Measurements from ENCODE around the gene PDGFC.

PDGFC gene

DNA sequence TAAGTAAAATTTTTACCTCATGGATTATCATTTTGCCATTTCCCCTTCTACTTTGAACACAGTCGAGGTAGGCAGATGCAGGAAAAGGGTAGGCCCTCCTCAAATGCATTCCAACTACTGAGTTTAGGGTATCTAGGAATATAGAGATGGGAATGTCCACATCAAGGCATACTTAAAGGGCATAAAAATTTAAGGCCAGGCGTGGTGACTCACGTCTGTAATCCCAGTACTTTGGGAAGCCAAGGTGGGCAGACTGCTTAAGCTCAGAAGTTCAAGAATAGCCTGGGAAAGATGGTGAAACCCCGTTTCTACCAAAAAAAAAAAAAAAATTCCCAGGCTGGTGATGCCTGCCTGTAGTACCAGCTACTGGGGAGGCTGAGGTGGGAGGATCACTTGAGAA, 146.5 kb downstream of the PDGFC start:
- H3K4me1 ChIP-seq (ENCODE audit: insufficient read depth, low read length): no peaks in the 10 kb centered on the region
- no peaks in the 10 kb centered on the region for H3K36me3 ChIP-seq (ENCODE audit: insufficient read depth, low read length)
- H3K9ac ChIP-seq (ENCODE audit: low read depth, low read length): no peak overlapping the region
- no peak overlapping the region for H3K4me3 ChIP-seq (ENCODE audit: low read length)
- H3K27me3 ChIP-seq (ENCODE audit: insufficient read depth, low read length): no peaks in the 10 kb centered on the region
- WGBS: 88% methylated on average over 4 of the region's 4 CpGs
- H3K9me3 ChIP-seq (ENCODE audit: insufficient read depth, low read depth, low read length): no peaks in the 10 kb centered on the region
- H3K27ac ChIP-seq (ENCODE audit: low read depth, low read length): no peak overlapping the region

DNA sequence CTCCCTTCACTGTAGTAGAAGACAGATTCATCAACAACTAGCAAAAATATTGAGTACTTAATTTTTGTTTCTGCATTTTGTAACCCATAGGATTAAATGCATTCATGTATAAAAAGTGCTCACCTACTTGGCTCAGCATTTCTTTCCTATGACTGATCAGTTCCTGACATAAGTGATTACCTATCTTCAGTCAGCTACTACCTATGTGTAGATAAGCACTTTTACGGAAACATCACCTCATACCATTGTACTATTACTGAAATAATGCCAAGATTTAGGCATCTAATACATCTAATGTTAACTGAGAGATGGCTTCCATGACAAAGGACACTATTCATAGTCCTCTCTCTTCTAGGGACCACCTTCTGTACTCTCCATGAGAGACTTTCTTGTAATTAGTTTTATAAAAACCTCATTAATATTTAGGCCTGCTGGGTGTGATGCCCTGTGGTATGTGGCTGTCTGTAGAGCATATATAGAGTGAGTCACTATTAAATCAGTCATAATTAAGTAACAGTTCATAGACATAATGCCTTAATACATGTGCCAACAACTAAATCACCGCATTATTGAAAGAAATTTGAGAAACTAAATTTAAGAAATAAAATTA, 147.0 kb downstream of the PDGFC start:
- no peaks in the 10 kb centered on the region for H3K4me1 ChIP-seq (ENCODE audit: insufficient read depth, low read length)
- no peaks in the 10 kb centered on the region for H3K36me3 ChIP-seq (ENCODE audit: insufficient read depth, low read length)
- H3K9me3 ChIP-seq (ENCODE audit: insufficient read depth, low read depth, low read length): no peaks in the 10 kb centered on the region
- H3K27me3 ChIP-seq (ENCODE audit: insufficient read depth, low read length): no peaks in the 10 kb centered on the region
- H3K27ac ChIP-seq (ENCODE audit: low read depth, low read length): no peak overlapping the region
- no peak overlapping the region for H3K4me3 ChIP-seq (ENCODE audit: low read length)
- no peak overlapping the region for H3K9ac ChIP-seq (ENCODE audit: low read depth, low read length)
- 100% methylated on average over 1 of the region's 2 CpGs for WGBS

DNA sequence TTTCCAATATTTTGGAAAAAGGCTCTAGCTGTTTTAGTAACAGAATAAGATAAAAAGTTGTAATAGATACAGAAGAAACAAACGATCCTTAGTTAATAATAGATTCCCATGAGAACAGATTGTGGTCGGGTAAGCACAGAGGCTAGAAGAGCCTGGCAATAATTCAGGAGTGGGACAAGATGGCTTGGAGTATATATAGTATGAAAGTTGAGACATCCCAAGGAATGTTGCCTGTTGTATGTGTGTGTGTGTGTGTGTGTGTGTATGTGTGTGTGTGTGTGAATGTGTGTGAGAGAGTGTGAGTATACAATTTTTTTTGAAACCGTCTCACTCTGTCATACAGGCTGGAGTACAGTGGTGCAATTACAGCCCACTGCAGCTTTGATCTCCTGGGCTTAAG, 150.7 kb downstream of the PDGFC start:
- WGBS: 97% methylated on average over 3 of the region's 3 CpGs
- no peak overlapping the region for H3K4me3 ChIP-seq (ENCODE audit: low read length)
- no peaks in the 10 kb centered on the region for H3K4me1 ChIP-seq (ENCODE audit: insufficient read depth, low read length)
- H3K36me3 ChIP-seq (ENCODE audit: insufficient read depth, low read length): no peaks in the 10 kb centered on the region
- no peaks in the 10 kb centered on the region for H3K27me3 ChIP-seq (ENCODE audit: insufficient read depth, low read length)
- no peak overlapping the region for H3K27ac ChIP-seq (ENCODE audit: low read depth, low read length)
- H3K9me3 ChIP-seq (ENCODE audit: insufficient read depth, low read depth, low read length): no peaks in the 10 kb centered on the region
- H3K9ac ChIP-seq (ENCODE audit: low read depth, low read length): no peak overlapping the region

DNA sequence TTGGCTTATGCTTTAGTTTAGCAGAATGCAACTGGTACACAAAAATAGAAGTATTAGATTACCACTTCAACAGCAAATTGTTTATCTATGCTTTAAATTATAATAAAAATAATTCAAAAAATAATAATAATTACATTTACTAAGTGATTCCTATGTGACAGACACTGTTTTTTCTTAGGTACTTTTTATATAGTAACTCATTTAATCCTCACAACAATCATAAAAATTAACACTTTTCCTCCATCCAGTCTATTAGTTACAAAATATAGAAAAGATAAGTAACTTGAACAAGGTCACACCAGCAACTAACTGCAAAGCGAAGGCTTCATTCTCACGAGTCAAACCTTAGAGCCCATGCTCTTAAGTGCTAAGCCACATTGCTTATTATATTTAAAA, 155.2 kb downstream of the PDGFC start:
- Histone ChIP-seq H3K9ac (ENCODE audit: low read depth, low read length) (no peak overlapping the region), H3K27me3 (ENCODE audit: insufficient read depth, low read length) (no peaks in the 10 kb centered on the region), H3K4me3 (ENCODE audit: low read length) (no peak overlapping the region), H3K9me3 (ENCODE audit: insufficient read depth, low read depth, low read length) (no peaks in the 10 kb centered on the region), H3K36me3 (ENCODE audit: insufficient read depth, low read length) (no peaks in the 10 kb centered on the region), H3K27ac (ENCODE audit: low read depth, low read length) (no peak overlapping the region), H3K4me1 (ENCODE audit: insufficient read depth, low read length) (no peaks in the 10 kb centered on the region)
- WGBS: no CpG with 5 or more reads among the region's 2 CpGs

DNA sequence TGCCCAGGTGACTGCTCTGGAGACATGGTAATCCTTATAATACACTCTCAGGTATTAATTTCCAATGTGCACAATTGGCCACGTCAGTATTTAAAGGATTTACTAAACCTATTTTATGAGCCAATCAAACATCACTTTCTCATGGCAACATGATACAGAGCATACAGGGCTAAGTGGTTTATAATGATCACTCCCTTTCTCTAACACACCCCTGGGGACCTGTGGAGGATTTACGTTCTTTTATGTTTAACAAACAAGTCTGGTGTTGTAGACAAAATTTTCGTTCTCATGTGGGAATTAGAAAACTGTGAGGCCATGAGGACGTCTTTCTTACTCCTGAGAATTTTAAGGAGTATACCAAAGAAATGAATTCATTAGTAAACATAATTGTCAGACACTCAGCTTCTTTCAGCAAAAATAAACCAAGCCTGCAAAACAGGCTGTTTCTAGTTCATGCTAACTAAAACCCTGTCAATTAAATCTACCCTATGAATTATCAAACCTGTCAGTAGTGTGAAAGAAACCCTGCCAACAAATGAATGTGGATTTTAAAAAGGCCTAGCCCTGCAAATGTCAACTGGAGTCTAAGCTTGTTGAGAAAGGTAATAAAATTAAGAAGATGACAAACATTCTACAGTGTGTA, 155.8 kb downstream of the PDGFC start:
- Histone ChIP-seq H3K9ac (ENCODE audit: low read depth, low read length) (no peak overlapping the region), H3K9me3 (ENCODE audit: insufficient read depth, low read depth, low read length) (no peaks in the 10 kb centered on the region), H3K4me3 (ENCODE audit: low read length) (no peak overlapping the region), H3K27ac (ENCODE audit: low read depth, low read length) (no peak overlapping the region), H3K36me3 (ENCODE audit: insufficient read depth, low read length) (no peaks in the 10 kb centered on the region), H3K27me3 (ENCODE audit: insufficient read depth, low read length) (no peaks in the 10 kb centered on the region), H3K4me1 (ENCODE audit: insufficient read depth, low read length) (no peaks in the 10 kb centered on the region)
- 92% methylated on average over 3 of the region's 4 CpGs for WGBS

DNA sequence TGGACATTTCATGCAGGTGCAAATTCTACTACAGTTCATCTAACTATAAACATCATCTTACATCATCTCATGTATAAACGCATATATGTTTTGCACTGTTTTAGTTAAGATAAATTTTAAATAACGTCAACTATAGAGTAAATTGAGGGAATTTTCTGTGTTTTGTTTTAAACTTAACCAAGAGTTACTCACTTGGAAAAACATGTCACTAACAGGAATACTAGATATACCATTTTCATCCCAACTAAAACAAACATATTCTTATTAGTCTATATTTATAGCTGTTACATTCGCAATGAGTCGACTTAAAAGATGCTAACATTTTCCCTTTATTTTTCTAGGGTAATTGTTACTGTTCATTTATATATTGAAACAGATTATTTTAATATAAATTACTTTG, 159.6 kb downstream of the PDGFC start:
- Histone ChIP-seq H3K9ac (ENCODE audit: low read depth, low read length) (no peak overlapping the region), H3K4me1 (ENCODE audit: insufficient read depth, low read length) (no peaks in the 10 kb centered on the region), H3K9me3 (ENCODE audit: insufficient read depth, low read depth, low read length) (no peaks in the 10 kb centered on the region), H3K36me3 (ENCODE audit: insufficient read depth, low read length) (no peaks in the 10 kb centered on the region), H3K4me3 (ENCODE audit: low read length) (no peak overlapping the region), H3K27me3 (ENCODE audit: insufficient read depth, low read length) (no peaks in the 10 kb centered on the region), H3K27ac (ENCODE audit: low read depth, low read length) (no peak overlapping the region)
- no CpG with 5 or more reads among the region's 4 CpGs for WGBS

DNA sequence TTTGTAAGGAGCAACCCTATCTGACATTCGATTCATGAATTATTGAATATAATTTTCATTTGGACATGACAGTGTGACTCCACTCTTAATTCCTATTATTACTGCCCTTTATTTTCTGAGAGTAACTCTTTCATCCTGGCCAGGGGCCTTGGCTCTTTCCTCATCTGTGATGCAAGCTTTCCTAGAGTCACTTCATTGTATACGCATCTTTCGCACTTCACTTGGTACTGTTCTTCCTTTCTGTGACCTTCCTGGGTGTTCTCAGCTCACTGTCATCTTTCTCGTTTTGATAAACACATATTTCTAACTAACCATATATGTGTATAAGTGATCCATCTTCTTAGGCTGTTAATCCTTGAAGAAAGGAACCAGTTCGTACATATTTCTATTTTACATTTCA, 160.3 kb downstream of the PDGFC start:
- H3K9me3 ChIP-seq (ENCODE audit: insufficient read depth, low read depth, low read length): no peaks in the 10 kb centered on the region
- no peaks in the 10 kb centered on the region for H3K4me1 ChIP-seq (ENCODE audit: insufficient read depth, low read length)
- H3K4me3 ChIP-seq (ENCODE audit: low read length): no peak overlapping the region
- no peak overlapping the region for H3K9ac ChIP-seq (ENCODE audit: low read depth, low read length)
- H3K27me3 ChIP-seq (ENCODE audit: insufficient read depth, low read length): no peaks in the 10 kb centered on the region
- no peaks in the 10 kb centered on the region for H3K36me3 ChIP-seq (ENCODE audit: insufficient read depth, low read length)
- H3K27ac ChIP-seq (ENCODE audit: low read depth, low read length): no peak overlapping the region
- WGBS: 91% methylated on average over 4 of the region's 5 CpGs

DNA sequence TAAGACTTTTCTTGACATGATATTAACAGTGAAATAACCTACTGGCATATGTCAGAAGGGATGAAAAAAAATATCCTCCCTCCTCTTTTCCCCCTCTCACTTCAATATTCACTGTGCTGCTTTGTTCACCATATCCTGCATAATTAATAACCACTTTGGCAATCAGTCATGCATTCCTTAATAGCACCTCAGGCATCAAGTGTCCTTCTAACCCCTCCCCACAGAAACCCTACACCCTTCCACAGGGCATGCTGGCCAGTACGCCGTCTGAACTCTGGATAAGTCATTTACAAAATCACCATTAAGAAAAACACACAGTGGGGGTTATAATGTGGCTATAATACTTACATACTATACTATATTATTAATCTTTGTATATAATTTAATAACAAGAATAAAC, 165.9 kb downstream of the PDGFC start:
- H3K4me3 ChIP-seq (ENCODE audit: low read length): no peak overlapping the region
- no peak overlapping the region for H3K27ac ChIP-seq (ENCODE audit: low read depth, low read length)
- no peaks in the 10 kb centered on the region for H3K27me3 ChIP-seq (ENCODE audit: insufficient read depth, low read length)
- H3K36me3 ChIP-seq (ENCODE audit: insufficient read depth, low read length): no peaks in the 10 kb centered on the region
- H3K4me1 ChIP-seq (ENCODE audit: insufficient read depth, low read length): peaks cover 10% of the 10 kb centered on the region; the same call in 1 of the 2 replicates
- no peak overlapping the region for H3K9ac ChIP-seq (ENCODE audit: low read depth, low read length)
- 67% methylated on average over 2 of the region's 2 CpGs for WGBS
- H3K9me3 ChIP-seq (ENCODE audit: insufficient read depth, low read depth, low read length): no peaks in the 10 kb centered on the region

DNA sequence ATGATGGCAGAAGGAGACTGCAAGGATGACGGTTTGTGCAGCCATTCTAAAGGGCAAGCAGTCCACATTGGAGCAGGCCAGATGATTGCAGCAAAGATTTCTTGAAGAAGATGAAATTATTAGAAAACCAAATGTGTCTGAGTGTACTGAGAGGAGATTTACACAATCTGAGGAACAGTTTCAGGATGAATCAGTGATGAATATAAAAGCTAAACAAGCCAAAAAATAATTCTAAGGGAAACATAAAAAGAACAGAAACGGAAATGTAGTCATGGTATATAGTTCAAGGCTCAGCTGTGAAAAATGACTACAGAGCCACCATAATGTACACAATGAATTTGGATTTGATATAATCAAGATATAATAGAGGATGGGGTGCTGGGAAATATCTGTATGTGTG, 168.5 kb downstream of the PDGFC start:
- Histone ChIP-seq H3K9ac (ENCODE audit: low read depth, low read length) (no peak overlapping the region), H3K9me3 (ENCODE audit: insufficient read depth, low read depth, low read length) (no peaks in the 10 kb centered on the region), H3K36me3 (ENCODE audit: insufficient read depth, low read length) (no peaks in the 10 kb centered on the region), H3K4me1 (ENCODE audit: insufficient read depth, low read length) (peaks cover 10% of the 10 kb centered on the region; the same call in 1 of the 2 replicates), H3K27ac (ENCODE audit: low read depth, low read length) (no peak overlapping the region), H3K4me3 (ENCODE audit: low read length) (no peak overlapping the region), H3K27me3 (ENCODE audit: insufficient read depth, low read length) (no peaks in the 10 kb centered on the region)
- 91% methylated on average over 2 of the region's 2 CpGs for WGBS

DNA sequence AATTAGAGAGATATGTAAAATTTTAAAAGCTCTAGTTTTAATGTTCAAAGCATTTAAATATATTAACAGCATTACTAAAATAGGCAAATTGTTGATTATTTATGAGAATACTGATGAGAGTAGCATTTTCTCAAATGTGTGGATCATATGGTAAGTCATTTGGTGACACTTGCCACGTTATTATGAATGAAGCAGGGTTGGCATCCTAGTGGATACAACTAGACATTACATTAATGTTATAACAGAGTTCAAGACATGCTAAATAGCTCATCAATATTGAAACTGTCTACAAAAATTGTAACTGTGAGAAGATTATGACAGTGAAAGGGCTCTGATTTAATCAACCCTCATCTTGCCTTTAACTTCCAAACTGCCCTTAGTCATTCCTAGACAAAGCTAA, 171.1 kb downstream of the PDGFC start:
- Histone ChIP-seq H3K27me3 (ENCODE audit: insufficient read depth, low read length) (no peaks in the 10 kb centered on the region), H3K9ac (ENCODE audit: low read depth, low read length) (no peak overlapping the region), H3K4me1 (ENCODE audit: insufficient read depth, low read length) (peaks cover 2% of the 10 kb centered on the region; the same call in 1 of the 2 replicates), H3K4me3 (ENCODE audit: low read length) (no peak overlapping the region), H3K27ac (ENCODE audit: low read depth, low read length) (no peak overlapping the region), H3K36me3 (ENCODE audit: insufficient read depth, low read length) (no peaks in the 10 kb centered on the region), H3K9me3 (ENCODE audit: insufficient read depth, low read depth, low read length) (no peaks in the 10 kb centered on the region)
- WGBS: 89% methylated on average over 1 of the region's 1 CpG

DNA sequence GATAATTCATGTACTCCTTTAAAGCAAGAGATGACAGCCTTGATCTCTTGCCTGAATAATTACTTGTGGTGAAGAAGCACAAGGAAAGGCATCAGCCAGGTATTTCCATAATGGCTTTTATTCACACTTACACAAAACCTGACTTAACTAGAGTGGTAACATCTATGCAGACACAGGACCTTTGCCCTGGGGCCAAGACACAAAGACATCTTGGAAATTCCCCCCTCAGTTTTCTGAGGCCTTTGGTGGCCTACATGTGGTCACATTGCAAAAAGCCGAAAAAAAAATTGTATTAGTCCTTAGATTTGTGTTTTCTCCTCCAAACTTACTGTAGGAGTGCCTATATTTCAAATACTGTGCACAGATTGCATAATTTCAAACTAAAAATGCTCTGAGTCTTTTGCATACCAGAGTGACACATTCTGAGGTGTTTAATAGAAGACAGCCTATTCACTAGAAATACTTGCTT, 172.4 kb downstream of the PDGFC start:
- Histone ChIP-seq H3K36me3 (ENCODE audit: insufficient read depth, low read length) (no peaks in the 10 kb centered on the region), H3K9ac (ENCODE audit: low read depth, low read length) (no peak overlapping the region), H3K4me3 (ENCODE audit: low read length) (no peak overlapping the region), H3K9me3 (ENCODE audit: insufficient read depth, low read depth, low read length) (no peaks in the 10 kb centered on the region), H3K4me1 (ENCODE audit: insufficient read depth, low read length) (no peaks in the 10 kb centered on the region), H3K27ac (ENCODE audit: low read depth, low read length) (no peak overlapping the region), H3K27me3 (ENCODE audit: insufficient read depth, low read length) (no peaks in the 10 kb centered on the region)
- 100% methylated on average over 1 of the region's 1 CpG for WGBS

DNA sequence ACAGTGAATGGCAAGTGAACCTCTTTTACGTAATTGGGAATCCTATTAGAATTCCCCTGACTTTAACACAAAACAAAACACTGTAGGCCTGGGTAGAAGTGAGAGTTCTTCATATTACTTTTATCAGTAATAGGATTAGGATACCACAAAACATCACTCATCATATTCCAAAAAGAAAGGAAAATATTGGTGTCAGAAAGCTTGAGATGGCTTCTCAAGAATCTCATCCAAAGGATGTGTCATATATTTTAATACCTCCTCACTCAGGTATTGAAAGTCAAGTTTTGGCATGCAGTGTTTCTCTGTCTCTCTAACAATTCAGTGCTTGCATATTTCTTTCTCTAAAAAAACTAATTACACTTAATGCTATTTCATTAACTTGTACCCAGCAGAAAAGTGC, 173.2 kb downstream of the PDGFC start:
- Histone ChIP-seq H3K27ac (ENCODE audit: low read depth, low read length) (no peak overlapping the region), H3K9me3 (ENCODE audit: insufficient read depth, low read depth, low read length) (no peaks in the 10 kb centered on the region), H3K4me3 (ENCODE audit: low read length) (no peak overlapping the region), H3K9ac (ENCODE audit: low read depth, low read length) (no peak overlapping the region), H3K4me1 (ENCODE audit: insufficient read depth, low read length) (no peaks in the 10 kb centered on the region), H3K36me3 (ENCODE audit: insufficient read depth, low read length) (no peaks in the 10 kb centered on the region), H3K27me3 (ENCODE audit: insufficient read depth, low read length) (no peaks in the 10 kb centered on the region)
- WGBS: no CpG with 5 or more reads among the region's 1 CpG
